Left ventricle myocardium inferior (tissue), 1 donor: ENCODE results near the gene SLC44A2. TPM values are rescaled to one million over a fixed set of nuclear protein-coding genes. Genes with fewer than 3 reads are reported as not detected.

Experiments
- DNase-seq: peaks from one replicate; pipeline ENCODE4 v3.0.0-alpha.2; 2020
- H3K27ac ChIP-seq: fragments of 200-600 bp; replicated peaks from 2 replicates; pipeline ENCODE4 v1.8.0; 2021
- H3K27me3 ChIP-seq: fragments of 200-600 bp; 2 replicates; pipeline ENCODE4 v1.8.0; 2021; ENCODE audit warnings: low read depth
- H3K36me3 ChIP-seq: fragments of 200-600 bp; 2 replicates; pipeline ENCODE4 v1.8.0; 2021
- H3K4me1 ChIP-seq: fragments of 200-600 bp; 2 replicates; pipeline ENCODE4 v1.8.0; 2021
- H3K4me3 ChIP-seq: fragments of 200-600 bp; 2 replicates; pipeline ENCODE4 v1.8.0; 2021; ENCODE audit warnings: mild to moderate bottlenecking, moderate library complexity
- H3K9me3 ChIP-seq: fragments of 200-600 bp; replicated peaks from 2 replicates; pipeline ENCODE4 v1.8.0; 2021
- CTCF ChIP-seq: fragments of 200-600 bp; IDR thresholded peaks from 2 replicates; pipeline ENCODE4 v1.8.0; 2021; ENCODE audit warnings: antibody characterized with exemption, mild to moderate bottlenecking, borderline replicate concordance
- intact Hi-C: fragments of 100-400 bp; cut with micrococcal nuclease; formaldehyde crosslinking; loops from one replicate; pipeline ENCODE4 v1.11.0; 2022
- total RNA-seq: library from RNA; stranded (reverse); fragmentation: NEBNext Ultra II Directional; extraction: Animal tissue kit (Norgen Biotek cat#: 25700); gene quantifications from one replicate; pipeline ENCODE4 v1.2.1, GENCODE V29; 2021
- donor health status: DM: no; HTN: yes; CAD: no; lungs with severe emphysema.

Gene SLC44A2
- total RNA-seq, 1 donor from 2014 or later, result 74.2 TPM

GRCh38 chr19:10653732-10654609 lies 28.6 kb downstream of the SLC44A2 start, which contains the start of gene ILF3:
ILF3 (plus strand) TSS chr19:10654346; CDS start chr19:10670606, 16,260 bp downstream.
- TF ChIP-seq CTCF, result no peak
- H3K27me3 ChIP-seq, result no peaks in the 10 kb centered on the region
- peaks cover 58% of the 10 kb centered on the region for H3K4me1 ChIP-seq
- H3K36me3 ChIP-seq, result no peaks in the 10 kb centered on the region
- H3K9me3 ChIP-seq, result no peaks in the 10 kb centered on the region
- peak within 1 kb of the TSS; percentile 99 for H3K4me3 ChIP-seq
- intact Hi-C loops, result no loop called here
- peak; percentile 100 for DNase-seq
- peak within 1 kb of the TSS; percentile 97 for H3K27ac ChIP-seq

GRCh38 chr19:10654610-10655456 lies 29.5 kb downstream of the SLC44A2 start:
- Histone ChIP-seq H3K4me3 (peak overlapping the region; percentile 99), H3K4me1 (peaks cover 64% of the 10 kb centered on the region), H3K9me3 (no peaks in the 10 kb centered on the region), H3K27me3 (no peaks in the 10 kb centered on the region), H3K36me3 (no peaks in the 10 kb centered on the region), H3K27ac (peak overlapping the region; percentile 97)
- no peak for TF ChIP-seq CTCF
- DNase-seq, result peak; percentile 47
- intact Hi-C loops, result no loop called here

- Histone ChIP-seq H3K9me3 (no peaks in the 10 kb centered on the region), H3K4me3 (peak overlapping the region; percentile 99), H3K27me3 (no peaks in the 10 kb centered on the region), H3K4me1 (peaks cover 73% of the 10 kb centered on the region), H3K36me3 (no peaks in the 10 kb centered on the region), H3K27ac (peak overlapping the region; percentile 97)
- TF ChIP-seq CTCF, result no peak
- DNase-seq, result no peak
- intact Hi-C loops, result no loop called here
These were observed 30.3 kb downstream of the SLC44A2 start for GRCh38 chr19:10655457-10656312.

GRCh38 chr19:10660346-10660745 lies 35.0 kb downstream of the SLC44A2 start:
- Histone ChIP-seq H3K27ac (no peak overlapping the region), H3K27me3 (no peaks in the 10 kb centered on the region), H3K9me3 (no peaks in the 10 kb centered on the region), H3K4me1 (peaks cover 83% of the 10 kb centered on the region), H3K4me3 (no peak overlapping the region), H3K36me3 (no peaks in the 10 kb centered on the region)
- no peak for DNase-seq
- intact Hi-C loops, result no loop called here
- no peak for TF ChIP-seq CTCF

GRCh38 chr19:10661946-10662345 lies 36.6 kb downstream of the SLC44A2 start:
- no peak for TF ChIP-seq CTCF
- Histone ChIP-seq H3K4me3 (no peak overlapping the region), H3K4me1 (peaks cover 79% of the 10 kb centered on the region), H3K27ac (no peak overlapping the region), H3K36me3 (no peaks in the 10 kb centered on the region), H3K9me3 (no peaks in the 10 kb centered on the region), H3K27me3 (no peaks in the 10 kb centered on the region)
- intact Hi-C loops, result no loop called here
- DNase-seq, result no peak
